IMR-90 (cell line): ENCODE data around the gene ZNF180.

ENCODE experiments used
- BHLHE40 ChIP-seq: fragments of 150-350 bp; IDR thresholded peaks from 2 replicates; pipeline ENCODE4 v1.6.1; 2016; ENCODE audit warnings: mild to moderate bottlenecking, low read depth, low read length
- CEBPB ChIP-seq: IDR thresholded peaks from 2 replicates; pipeline ENCODE4 v1.6.1; 2012; ENCODE audit warnings: low read depth, low read length, improper control_type of control experiment
- MXI1 ChIP-seq: IDR thresholded peaks from 2 replicates; pipeline ENCODE4 v1.6.1; 2012; ENCODE audit warnings: low read depth, mild to moderate bottlenecking, low read length, moderate library complexity, borderline replicate concordance
- POLR2A ChIP-seq: IDR thresholded peaks from 2 replicates; pipeline ENCODE4 v1.6.1; 2012; ENCODE audit warnings: mild to moderate bottlenecking, low read depth, low read length
- RFX5 ChIP-seq: IDR thresholded peaks from 2 replicates; pipeline ENCODE4 v1.8.0; 2012; ENCODE audit warnings: low read depth, mild to moderate bottlenecking, low read length, moderate library complexity
- TF ChIP-seq, protein P1 (sequence below): conservative IDR thresholded peaks from 2 replicates; pipeline ENCODE4 v1.5.1; 2012; ENCODE audit warnings: mild to moderate bottlenecking, low read depth, low read length, improper control_type of control experiment
- TF ChIP-seq, protein P2 (sequence below): fragments of 150-350 bp; IDR thresholded peaks from 2 replicates; pipeline ENCODE4 v1.6.1; 2016; ENCODE audit warnings: low read depth, mild to moderate bottlenecking, low read length, moderate library complexity, borderline replicate concordance

DNA sequence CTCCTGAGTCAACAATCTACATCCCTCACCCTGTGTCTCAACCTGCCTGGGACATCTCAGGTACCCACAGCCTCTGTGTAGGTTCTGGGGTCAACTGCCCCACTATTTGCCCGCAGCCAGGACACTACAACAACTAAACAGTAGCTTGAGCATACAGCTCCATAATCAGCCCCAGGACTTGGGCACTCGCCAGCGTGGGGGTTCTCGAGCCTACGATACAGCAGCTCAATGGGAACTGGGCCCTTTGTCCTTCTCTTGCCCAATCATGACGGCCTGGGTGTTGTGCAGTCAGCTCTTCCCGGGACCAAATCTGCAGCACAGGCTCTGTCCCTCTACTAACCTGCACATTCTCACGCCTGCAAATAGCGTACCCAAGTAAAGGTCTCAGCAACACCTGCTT is 1.3 kb downstream of the ZNF180 start:
- TF ChIP-seq POLR2A (no peak), RFX5 (no peak), MXI1 (no peak), BHLHE40 (no peak), CEBPB (no peak)
- TF ChIP-seq, protein P1, sequence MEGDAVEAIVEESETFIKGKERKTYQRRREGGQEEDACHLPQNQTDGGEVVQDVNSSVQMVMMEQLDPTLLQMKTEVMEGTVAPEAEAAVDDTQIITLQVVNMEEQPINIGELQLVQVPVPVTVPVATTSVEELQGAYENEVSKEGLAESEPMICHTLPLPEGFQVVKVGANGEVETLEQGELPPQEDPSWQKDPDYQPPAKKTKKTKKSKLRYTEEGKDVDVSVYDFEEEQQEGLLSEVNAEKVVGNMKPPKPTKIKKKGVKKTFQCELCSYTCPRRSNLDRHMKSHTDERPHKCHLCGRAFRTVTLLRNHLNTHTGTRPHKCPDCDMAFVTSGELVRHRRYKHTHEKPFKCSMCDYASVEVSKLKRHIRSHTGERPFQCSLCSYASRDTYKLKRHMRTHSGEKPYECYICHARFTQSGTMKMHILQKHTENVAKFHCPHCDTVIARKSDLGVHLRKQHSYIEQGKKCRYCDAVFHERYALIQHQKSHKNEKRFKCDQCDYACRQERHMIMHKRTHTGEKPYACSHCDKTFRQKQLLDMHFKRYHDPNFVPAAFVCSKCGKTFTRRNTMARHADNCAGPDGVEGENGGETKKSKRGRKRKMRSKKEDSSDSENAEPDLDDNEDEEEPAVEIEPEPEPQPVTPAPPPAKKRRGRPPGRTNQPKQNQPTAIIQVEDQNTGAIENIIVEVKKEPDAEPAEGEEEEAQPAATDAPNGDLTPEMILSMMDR = no peak
- TF ChIP-seq, protein P2, sequence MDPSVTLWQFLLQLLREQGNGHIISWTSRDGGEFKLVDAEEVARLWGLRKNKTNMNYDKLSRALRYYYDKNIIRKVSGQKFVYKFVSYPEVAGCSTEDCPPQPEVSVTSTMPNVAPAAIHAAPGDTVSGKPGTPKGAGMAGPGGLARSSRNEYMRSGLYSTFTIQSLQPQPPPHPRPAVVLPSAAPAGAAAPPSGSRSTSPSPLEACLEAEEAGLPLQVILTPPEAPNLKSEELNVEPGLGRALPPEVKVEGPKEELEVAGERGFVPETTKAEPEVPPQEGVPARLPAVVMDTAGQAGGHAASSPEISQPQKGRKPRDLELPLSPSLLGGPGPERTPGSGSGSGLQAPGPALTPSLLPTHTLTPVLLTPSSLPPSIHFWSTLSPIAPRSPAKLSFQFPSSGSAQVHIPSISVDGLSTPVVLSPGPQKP = no peak
